ENCODE data around the gene KIF22.
"Not testable (repeated sequence)": the region's sequence is repeated elsewhere in the genome, so short reads cannot be mapped to it uniquely, and the experiment has no call there.

The KIF22 gene

GRCh38 chr16:29756654-29757053, 33.9 kb upstream of the KIF22 start:
- H3K36me3 ChIP-seq: no peaks in the 10 kb centered on the region
- TF ChIP-seq CTCF (IDR thresholded peaks at IDR 0.05): no peak
- H3K4me1 ChIP-seq (ENCODE audit: control insufficient read depth in 1 of 2, insufficient read depth in 1 of 2, low read depth in 1 of 2, low read length in 1 of 2): peaks cover 0 to 3% of the 10 kb centered on the region in 2 experiments
- H3K27me3 ChIP-seq: no peaks in the 10 kb centered on the region
- no peak overlapping the region for H3K27ac ChIP-seq
- H3K4me3 ChIP-seq (ENCODE audit: low read depth in 1 of 2, low read length in 1 of 2): no peak overlapping the region
- H3K9me3 ChIP-seq: no peaks in the 10 kb centered on the region

GRCh38 chr16:29757086-29757485, 33.5 kb upstream of the KIF22 start:
- not testable (repeated sequence) for H3K27me3 ChIP-seq; H3K4me3 ChIP-seq (ENCODE audit: low read depth in 1 of 2, low read length in 1 of 2); H3K36me3 ChIP-seq; H3K4me1 ChIP-seq (ENCODE audit: control insufficient read depth in 1 of 2, insufficient read depth in 1 of 2, low read depth in 1 of 2, low read length in 1 of 2); H3K9me3 ChIP-seq; H3K27ac ChIP-seq

GRCh38 chr16:29757950-29758466, 32.5 kb upstream of the KIF22 start:
- TF ChIP-seq CTCF (IDR thresholded peaks at IDR 0.05): no peak
- Histone ChIP-seq H3K9me3 (no peaks in the 10 kb centered on the region), H3K36me3 (no peaks in the 10 kb centered on the region), H3K4me1 (ENCODE audit: control insufficient read depth in 1 of 2, insufficient read depth in 1 of 2, low read depth in 1 of 2, low read length in 1 of 2) (peaks cover 0 to 3% of the 10 kb centered on the region in 2 experiments), H3K27me3 (no peaks in the 10 kb centered on the region), H3K4me3 (ENCODE audit: low read depth in 1 of 2, low read length in 1 of 2) (no peak overlapping the region), H3K27ac (no peak overlapping the region)

GRCh38 chr16:29760567-29761279, 29.8 kb upstream of the KIF22 start:
- Histone ChIP-seq H3K27ac (no peak overlapping the region), H3K36me3 (no peaks in the 10 kb centered on the region), H3K27me3 (no peaks in the 10 kb centered on the region), H3K4me1 (ENCODE audit: control insufficient read depth in 1 of 2, insufficient read depth in 1 of 2, low read depth in 1 of 2, low read length in 1 of 2) (peaks cover 0 to 3% of the 10 kb centered on the region in 2 experiments), H3K9me3 (no peaks in the 10 kb centered on the region), H3K4me3 (ENCODE audit: low read depth in 1 of 2, low read length in 1 of 2) (no peak overlapping the region)
- no peak for TF ChIP-seq CTCF (IDR thresholded peaks at IDR 0.05)

GRCh38 chr16:29761280-29761651, 29.3 kb upstream of the KIF22 start:
- not testable (repeated sequence) for H3K27ac ChIP-seq; H3K9me3 ChIP-seq; H3K4me3 ChIP-seq (ENCODE audit: low read depth in 1 of 2, low read length in 1 of 2); H3K36me3 ChIP-seq; H3K4me1 ChIP-seq (ENCODE audit: control insufficient read depth in 1 of 2, insufficient read depth in 1 of 2, low read depth in 1 of 2, low read length in 1 of 2); H3K27me3 ChIP-seq

GRCh38 chr16:29761882-29762281, 28.7 kb upstream of the KIF22 start:
- no peak overlapping the region for H3K27ac ChIP-seq
- H3K9me3 ChIP-seq: no peaks in the 10 kb centered on the region
- no peaks in the 10 kb centered on the region for H3K27me3 ChIP-seq
- H3K36me3 ChIP-seq: no peaks in the 10 kb centered on the region
- no peak overlapping the region for H3K4me3 ChIP-seq (ENCODE audit: low read depth in 1 of 2, low read length in 1 of 2)
- H3K4me1 ChIP-seq (ENCODE audit: control insufficient read depth in 1 of 2, insufficient read depth in 1 of 2, low read depth in 1 of 2, low read length in 1 of 2): peaks cover 0 to 3% of the 10 kb centered on the region in 2 experiments
- TF ChIP-seq CTCF (IDR thresholded peaks at IDR 0.05): no peak

All from neutrophil (primary cell).